Neural crest cell (in vitro differentiated cells): ENCODE measurements around the gene INSIG2. TPM values are rescaled to one million over a fixed set of nuclear protein-coding genes. Genes with fewer than 3 reads are reported as not detected.

Experiments
- DNase-seq: peaks from one replicate; pipeline ENCODE4 v3.0.0; 2021; ENCODE audit warnings: low read depth, mixed read lengths, low spot score
- H3K27ac Mint-ChIP-seq: one replicate; pipeline ENCODE4 v1.8.0; 2021; ENCODE audit warnings: mild to moderate bottlenecking, mixed read lengths; ENCODE audit not compliant: unreplicated experiment
- H3K27me3 Mint-ChIP-seq: 2 replicates; pipeline ENCODE4 v1.8.0; 2021; ENCODE audit warnings: low read depth, mild to moderate bottlenecking, mixed read lengths
- H3K36me3 Mint-ChIP-seq: 2 replicates; pipeline ENCODE4 v1.8.0; 2021; ENCODE audit warnings: low read depth, mild to moderate bottlenecking, mixed read lengths
- H3K4me1 Mint-ChIP-seq: 2 replicates; pipeline ENCODE4 v1.8.0; 2021; ENCODE audit warnings: mixed read lengths
- H3K4me3 Mint-ChIP-seq: one replicate; pipeline ENCODE4 v1.8.0; 2021; ENCODE audit warnings: mild to moderate bottlenecking, mixed read lengths
- H3K9me3 Mint-ChIP-seq: 2 replicates; pipeline ENCODE4 v1.8.0; 2021; ENCODE audit warnings: mixed read lengths
- total RNA-seq: library from RNA; stranded (reverse); gene quantifications from 2 replicates; pipeline ENCODE4 v1.2.1, GENCODE V29; 2021
- TF ChIP-seq, protein P1 (sequence below): fragments of 200-600 bp; sonication (generic); conservative IDR thresholded peaks from 2 replicates; pipeline ENCODE4 v1.5.0; 2021; ENCODE audit warnings: antibody characterized with exemption, mild to moderate bottlenecking

The INSIG2 gene
- total RNA-seq, 1 donor from 2014 or later, result 14.4 TPM

DNA sequence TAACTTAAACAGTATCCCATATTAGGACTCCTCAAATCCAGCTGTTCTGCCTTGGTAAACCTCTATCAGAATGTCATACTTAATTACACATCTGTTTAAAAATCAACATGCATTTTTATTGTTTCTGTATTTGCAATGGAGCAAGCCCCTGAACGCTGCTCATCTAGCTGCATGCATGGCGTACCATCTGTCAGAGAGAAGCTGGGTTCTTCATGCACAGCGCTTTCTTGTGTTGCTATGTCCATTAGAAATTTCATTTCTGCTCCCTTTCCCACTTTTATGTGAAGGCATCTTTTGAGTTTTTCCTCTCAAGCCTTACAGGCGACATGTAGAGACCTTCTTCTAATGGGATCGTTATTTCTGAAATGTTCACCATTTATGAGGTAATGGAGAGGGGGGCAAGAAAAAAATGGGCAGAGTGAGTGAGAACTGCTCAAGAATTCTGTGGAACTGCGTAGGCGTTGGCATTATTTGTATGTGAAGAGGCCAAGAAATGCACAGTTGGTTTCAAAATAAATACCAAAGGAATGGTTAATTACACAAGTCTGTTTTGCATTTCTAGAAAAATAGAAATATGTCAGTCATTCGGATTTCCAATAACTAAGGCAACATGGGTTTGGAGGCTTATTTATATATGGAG is 31.6 kb downstream of the INSIG2 start:
- no peaks in the 10 kb centered on the region for H3K4me1 Mint-ChIP-seq
- no peak overlapping the region for H3K4me3 Mint-ChIP-seq
- peaks cover 2% of the 10 kb centered on the region for H3K36me3 Mint-ChIP-seq
- H3K9me3 Mint-ChIP-seq, result no peaks in the 10 kb centered on the region
- H3K27me3 Mint-ChIP-seq, result no peaks in the 10 kb centered on the region
- no peak for DNase-seq
- no peak overlapping the region for H3K27ac Mint-ChIP-seq
- TF ChIP-seq, protein P1, sequence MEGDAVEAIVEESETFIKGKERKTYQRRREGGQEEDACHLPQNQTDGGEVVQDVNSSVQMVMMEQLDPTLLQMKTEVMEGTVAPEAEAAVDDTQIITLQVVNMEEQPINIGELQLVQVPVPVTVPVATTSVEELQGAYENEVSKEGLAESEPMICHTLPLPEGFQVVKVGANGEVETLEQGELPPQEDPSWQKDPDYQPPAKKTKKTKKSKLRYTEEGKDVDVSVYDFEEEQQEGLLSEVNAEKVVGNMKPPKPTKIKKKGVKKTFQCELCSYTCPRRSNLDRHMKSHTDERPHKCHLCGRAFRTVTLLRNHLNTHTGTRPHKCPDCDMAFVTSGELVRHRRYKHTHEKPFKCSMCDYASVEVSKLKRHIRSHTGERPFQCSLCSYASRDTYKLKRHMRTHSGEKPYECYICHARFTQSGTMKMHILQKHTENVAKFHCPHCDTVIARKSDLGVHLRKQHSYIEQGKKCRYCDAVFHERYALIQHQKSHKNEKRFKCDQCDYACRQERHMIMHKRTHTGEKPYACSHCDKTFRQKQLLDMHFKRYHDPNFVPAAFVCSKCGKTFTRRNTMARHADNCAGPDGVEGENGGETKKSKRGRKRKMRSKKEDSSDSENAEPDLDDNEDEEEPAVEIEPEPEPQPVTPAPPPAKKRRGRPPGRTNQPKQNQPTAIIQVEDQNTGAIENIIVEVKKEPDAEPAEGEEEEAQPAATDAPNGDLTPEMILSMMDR, result no peak

DNA sequence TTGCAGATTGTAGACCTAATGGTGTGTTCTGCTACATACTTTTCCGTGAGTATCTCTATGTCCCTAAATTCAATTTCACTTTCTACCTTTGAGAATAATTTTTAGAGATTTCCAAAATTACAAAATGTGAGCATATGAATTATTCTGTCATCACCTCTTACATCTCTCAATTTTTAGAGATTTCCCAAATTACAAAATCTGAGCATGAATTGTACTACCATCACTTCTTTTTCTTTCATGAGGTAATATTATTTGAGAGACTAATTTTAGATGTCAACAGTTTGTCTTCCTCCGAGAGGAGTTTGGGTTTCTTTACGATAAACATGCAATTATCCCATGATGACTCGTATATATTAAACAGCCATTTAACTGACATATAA is 32.1 kb downstream of the INSIG2 start:
- Mint-ChIP-seq H3K36me3 (peaks cover 2% of the 10 kb centered on the region), H3K4me1 (no peaks in the 10 kb centered on the region), H3K27me3 (no peaks in the 10 kb centered on the region), H3K9me3 (no peaks in the 10 kb centered on the region), H3K4me3 (no peak overlapping the region), H3K27ac (no peak overlapping the region)
- DNase-seq, result no peak
- TF ChIP-seq, protein P1, result no peak

DNA sequence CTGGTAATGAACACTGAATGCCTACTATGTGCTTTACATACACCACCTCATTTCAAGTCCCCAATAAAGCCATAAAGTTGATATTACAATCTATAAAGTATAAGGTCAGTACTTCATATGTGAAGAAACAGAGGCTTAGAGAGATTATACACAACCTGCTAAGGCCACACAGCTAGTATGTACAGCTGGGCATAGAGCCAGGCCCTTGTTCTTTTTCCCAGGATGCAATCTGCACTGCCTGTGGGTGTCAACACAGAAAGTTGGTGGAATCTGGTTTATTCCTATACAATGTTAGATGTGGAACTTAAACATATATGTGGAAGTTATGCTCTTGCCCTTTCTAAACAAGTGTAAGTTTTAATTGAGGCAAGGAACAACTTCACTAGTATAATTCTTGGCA is 32.8 kb downstream of the INSIG2 start:
- no peak for DNase-seq
- H3K27me3 Mint-ChIP-seq, result no peaks in the 10 kb centered on the region
- TF ChIP-seq, protein P1, result no peak
- H3K4me3 Mint-ChIP-seq, result no peak overlapping the region
- no peaks in the 10 kb centered on the region for H3K4me1 Mint-ChIP-seq
- H3K9me3 Mint-ChIP-seq, result no peaks in the 10 kb centered on the region
- H3K36me3 Mint-ChIP-seq, result peaks cover 2% of the 10 kb centered on the region
- no peak overlapping the region for H3K27ac Mint-ChIP-seq

DNA sequence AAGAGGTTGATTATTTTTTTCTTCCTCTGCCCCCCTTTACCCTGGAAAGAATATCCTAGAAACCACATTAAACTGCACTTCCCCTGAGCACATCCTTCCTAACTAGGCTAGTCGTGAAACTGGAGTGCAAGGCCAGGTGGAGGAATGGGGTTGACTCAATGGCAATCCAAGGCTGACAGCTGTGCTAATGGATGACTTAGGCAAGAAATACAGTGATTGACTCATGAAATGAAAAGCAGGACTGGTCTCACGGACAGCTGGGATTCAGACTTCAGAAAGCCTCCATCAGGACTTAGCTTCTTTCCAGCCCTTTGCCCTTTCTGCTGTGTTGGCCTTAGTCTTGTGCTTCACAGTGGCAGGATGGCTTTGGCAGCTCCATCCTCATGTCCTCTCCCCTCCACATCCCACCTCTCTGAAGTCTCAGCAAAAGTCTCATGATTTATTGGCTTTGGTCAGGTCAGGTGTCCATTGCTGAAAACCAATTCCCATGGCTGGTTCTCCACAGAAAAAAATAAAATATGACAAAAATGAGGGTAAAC is 33.8 kb downstream of the INSIG2 start:
- no peaks in the 10 kb centered on the region for H3K27me3 Mint-ChIP-seq

DNA sequence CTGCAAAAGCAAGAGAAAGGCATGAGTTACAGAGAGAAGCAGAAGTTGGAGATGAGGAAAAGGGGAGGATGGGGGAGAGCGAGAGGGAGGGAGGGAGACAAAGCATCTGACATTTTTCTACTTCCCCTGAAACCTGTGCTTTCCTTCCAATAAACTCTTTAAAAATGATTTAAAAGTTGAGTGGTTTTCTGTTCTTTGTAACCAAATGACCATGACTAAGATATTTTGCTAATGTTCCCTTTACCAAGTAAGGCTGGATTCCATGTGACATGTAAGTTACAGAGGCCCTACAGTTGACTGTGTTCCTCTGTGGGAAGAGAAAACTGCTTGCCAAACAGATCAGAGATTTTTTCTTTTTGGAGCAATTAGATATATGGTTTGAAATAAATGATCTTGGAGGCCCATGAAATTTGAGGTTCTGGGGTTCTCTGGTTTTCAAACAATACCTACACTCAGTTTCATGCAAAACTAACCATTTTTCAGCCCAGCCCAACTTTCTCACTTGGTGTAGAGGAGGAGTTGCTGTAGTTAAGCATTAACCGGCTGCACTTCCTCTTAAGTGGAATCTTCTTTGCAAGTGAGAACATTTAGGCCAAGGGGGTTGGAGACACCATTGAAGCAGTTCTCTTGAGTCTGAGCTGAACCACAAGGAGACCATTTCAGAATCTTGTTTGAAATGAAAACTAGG is 34.5 kb downstream of the INSIG2 start:
- TF ChIP-seq, protein P1, result no peak
- Mint-ChIP-seq H3K9me3 (no peaks in the 10 kb centered on the region), H3K27ac (no peak overlapping the region), H3K4me3 (no peak overlapping the region), H3K36me3 (no peaks in the 10 kb centered on the region), H3K4me1 (no peaks in the 10 kb centered on the region), H3K27me3 (no peaks in the 10 kb centered on the region)
- DNase-seq, result no peak

More for the DNA sequence above, 33.8 kb downstream of the INSIG2 start:
- TF ChIP-seq, protein P1, result no peak
- Mint-ChIP-seq H3K27ac (no peak overlapping the region), H3K4me1 (no peaks in the 10 kb centered on the region), H3K9me3 (no peaks in the 10 kb centered on the region), H3K4me3 (no peak overlapping the region), H3K36me3 (peaks cover 2% of the 10 kb centered on the region)
- DNase-seq, result no peak
